ENCODE measurements around the gene ZNF317.
A peak's percentile ranks its signal among the peaks of the same experiment; 100 is the strongest.
"Not testable (repeated sequence)": the region's sequence is repeated elsewhere in the genome, so short reads cannot be mapped to it uniquely, and the experiment has no call there.

Gene ZNF317

DNA sequence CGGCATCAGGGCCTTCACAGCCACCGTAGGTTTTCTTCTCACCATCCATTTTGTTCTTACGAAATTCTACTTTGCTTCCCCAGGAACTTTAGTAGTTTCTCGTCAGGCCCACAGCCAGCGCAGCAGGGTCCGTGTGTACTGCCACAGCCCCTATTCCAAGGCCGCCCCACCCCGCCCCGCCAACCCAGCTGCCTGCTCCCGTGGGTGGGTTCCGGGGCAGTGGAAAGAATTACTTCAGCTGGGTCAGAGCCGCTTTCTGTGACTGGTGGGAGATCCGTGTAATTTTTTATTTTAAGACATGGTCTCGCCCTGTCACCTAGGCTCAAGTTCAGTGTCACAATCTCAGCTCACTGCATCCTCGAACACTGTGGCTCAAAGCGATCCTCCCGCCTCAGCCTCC lies 42.8 kb downstream of the ZNF317 start:
- TF ChIP-seq, protein P1, sequence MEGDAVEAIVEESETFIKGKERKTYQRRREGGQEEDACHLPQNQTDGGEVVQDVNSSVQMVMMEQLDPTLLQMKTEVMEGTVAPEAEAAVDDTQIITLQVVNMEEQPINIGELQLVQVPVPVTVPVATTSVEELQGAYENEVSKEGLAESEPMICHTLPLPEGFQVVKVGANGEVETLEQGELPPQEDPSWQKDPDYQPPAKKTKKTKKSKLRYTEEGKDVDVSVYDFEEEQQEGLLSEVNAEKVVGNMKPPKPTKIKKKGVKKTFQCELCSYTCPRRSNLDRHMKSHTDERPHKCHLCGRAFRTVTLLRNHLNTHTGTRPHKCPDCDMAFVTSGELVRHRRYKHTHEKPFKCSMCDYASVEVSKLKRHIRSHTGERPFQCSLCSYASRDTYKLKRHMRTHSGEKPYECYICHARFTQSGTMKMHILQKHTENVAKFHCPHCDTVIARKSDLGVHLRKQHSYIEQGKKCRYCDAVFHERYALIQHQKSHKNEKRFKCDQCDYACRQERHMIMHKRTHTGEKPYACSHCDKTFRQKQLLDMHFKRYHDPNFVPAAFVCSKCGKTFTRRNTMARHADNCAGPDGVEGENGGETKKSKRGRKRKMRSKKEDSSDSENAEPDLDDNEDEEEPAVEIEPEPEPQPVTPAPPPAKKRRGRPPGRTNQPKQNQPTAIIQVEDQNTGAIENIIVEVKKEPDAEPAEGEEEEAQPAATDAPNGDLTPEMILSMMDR (IDR thresholded peaks at IDR 0.05; ENCODE audit: extremely low read depth, insufficient read depth, missing control alignments) = no peak
- in situ Hi-C loops (cut with MboI; ENCODE audit: low pct_unique_long_range_greater_than_20kb, low sequenced_read_pairs, unreplicated experiment) = no loop called here
- DNase-seq (ENCODE audit: low spot score) = no peak

DNA sequence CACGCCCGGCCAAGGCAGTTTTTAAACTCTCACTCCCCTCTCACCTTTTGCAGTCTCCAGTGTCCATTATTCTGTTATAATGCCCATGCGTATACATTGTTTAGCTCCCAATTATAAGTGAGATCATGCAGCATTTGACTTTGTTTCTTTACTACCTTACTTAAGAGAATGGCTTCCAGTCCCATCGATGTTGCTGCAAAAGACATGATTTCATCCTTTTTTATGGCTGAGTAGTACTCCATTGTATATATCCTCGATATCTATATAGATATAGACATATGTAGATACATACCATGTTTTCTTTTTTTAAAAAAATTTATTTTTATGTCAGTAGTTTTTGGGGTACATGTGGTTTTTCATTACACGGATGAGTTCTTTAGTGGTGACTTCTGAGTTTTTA lies 47.0 kb downstream of the ZNF317 start:
- DNase-seq (ENCODE audit: low spot score) = no peak
- in situ Hi-C loops (cut with MboI; ENCODE audit: low pct_unique_long_range_greater_than_20kb, low sequenced_read_pairs, unreplicated experiment) = no loop called here
- TF ChIP-seq, protein P1 (IDR thresholded peaks at IDR 0.05; ENCODE audit: extremely low read depth, insufficient read depth, missing control alignments) = no peak

DNA sequence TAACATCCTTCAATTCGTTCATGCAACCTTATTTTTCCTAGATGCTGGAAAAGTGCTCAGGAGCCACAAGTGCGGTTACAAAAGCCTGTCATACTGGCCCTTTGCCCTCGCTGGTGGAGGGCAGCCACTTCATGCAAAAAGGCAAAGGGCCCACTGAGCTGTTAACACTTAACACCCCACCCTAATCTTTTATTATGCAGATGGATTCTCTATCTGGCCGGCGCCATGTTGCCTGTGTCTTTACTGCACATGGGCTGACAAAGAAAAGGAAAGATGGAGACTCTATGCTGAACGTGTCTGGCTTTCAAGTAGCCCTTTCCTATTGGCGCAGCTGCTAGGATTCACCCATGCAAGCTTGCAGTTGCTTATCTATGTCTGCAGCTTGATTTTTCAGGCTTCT lies 49.3 kb downstream of the ZNF317 start:
- DNase-seq (ENCODE audit: low spot score) = no peak
- TF ChIP-seq, protein P1 (IDR thresholded peaks at IDR 0.05; ENCODE audit: extremely low read depth, insufficient read depth, missing control alignments) = no peak
- in situ Hi-C loops (cut with MboI; ENCODE audit: low pct_unique_long_range_greater_than_20kb, low sequenced_read_pairs, unreplicated experiment) = no loop called here

DNA sequence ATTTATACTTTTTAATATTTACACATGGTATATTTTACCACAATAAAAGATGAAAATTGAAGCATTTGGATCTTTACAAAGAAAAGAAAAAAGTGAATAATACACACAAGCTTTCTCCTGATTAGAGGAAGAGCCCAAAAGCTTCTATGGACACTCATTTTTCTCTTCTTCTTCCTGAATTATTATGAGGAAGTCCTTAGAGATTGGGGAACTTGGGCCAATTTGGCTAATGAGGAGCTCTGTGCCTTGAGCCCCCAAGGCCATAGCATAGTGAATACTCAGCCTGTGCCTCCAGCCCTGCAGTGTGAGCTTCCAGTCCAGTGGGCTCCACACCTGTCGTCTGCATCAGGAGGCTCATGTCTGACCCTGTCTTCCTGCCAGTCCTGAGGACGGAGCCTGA lies 57.8 kb downstream of the ZNF317 start:
- in situ Hi-C loops (cut with MboI; ENCODE audit: low pct_unique_long_range_greater_than_20kb, low sequenced_read_pairs, unreplicated experiment); DNase-seq (ENCODE audit: low spot score): not testable (repeated sequence)

DNA sequence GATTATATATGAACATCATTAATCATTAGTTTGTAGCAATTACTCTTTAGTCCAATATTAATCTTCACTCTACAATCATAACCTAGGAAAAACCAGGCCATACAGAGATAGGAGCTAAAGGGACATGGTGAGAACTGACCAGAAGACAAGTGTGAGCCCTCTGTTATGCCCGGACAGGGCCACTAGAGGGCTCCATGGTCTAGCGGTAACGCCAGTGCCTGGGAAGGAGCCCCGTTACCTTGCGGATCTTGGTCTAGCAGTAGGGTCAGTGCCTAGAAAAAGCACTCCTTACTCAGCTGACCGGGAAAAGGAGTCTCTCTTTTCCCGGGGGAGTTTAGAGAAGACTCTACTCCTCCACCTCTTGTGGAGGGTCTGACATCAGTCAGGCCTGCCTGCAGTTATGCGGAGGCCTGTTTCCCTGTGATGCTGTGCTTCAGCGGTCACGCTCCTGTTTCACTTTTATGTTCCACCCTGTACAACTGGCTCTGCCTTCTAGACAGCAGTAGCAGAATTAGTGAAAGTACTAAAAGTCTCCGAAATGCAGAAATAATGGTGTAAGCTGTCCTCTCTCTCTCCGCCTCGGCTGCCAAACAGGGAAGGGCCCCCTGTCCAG lies 65.4 kb downstream of the ZNF317 start:
- in situ Hi-C loops (cut with MboI; ENCODE audit: low pct_unique_long_range_greater_than_20kb, low sequenced_read_pairs, unreplicated experiment) = no loop called here
- DNase-seq (ENCODE audit: low spot score) = peak; percentile 47
- TF ChIP-seq, protein P1 (IDR thresholded peaks at IDR 0.05; ENCODE audit: extremely low read depth, insufficient read depth, missing control alignments) = peak; percentile 89
